GM21825 (cell line): ENCODE results near the gene CDH15.

Experiments used
- ATAC-seq: cut with Tn5 transposase; IDR thresholded peaks from one replicate; pipeline ENCODE4 v1.9.1; 2021; ENCODE audit warnings: mild to moderate bottlenecking, moderate library complexity; ENCODE audit not compliant: unreplicated experiment

CDH15 gene

GRCh38 chr16:89198417-89199240, 27.1 kb downstream of the CDH15 start:
- ATAC-seq = no peak

GRCh38 chr16:89199241-89200123, 27.9 kb downstream of the CDH15 start:
- ATAC-seq = no peak

GRCh38 chr16:89200124-89200849, 28.7 kb downstream of the CDH15 start, which contains the start of gene SLC22A31:
SLC22A31 (minus strand) TSS chr16:89200537; CDS start chr16:89200501, 36 bp downstream.
- ATAC-seq = no peak

GRCh38 chr16:89200850-89201411, 29.4 kb downstream of the CDH15 start:
- ATAC-seq = no peak

GRCh38 chr16:89201439-89202377, 30.2 kb downstream of the CDH15 start:
- no peak for ATAC-seq

- ATAC-seq = no peak
Observed at GRCh38 chr16:89202422-89203215, 31.1 kb downstream of the CDH15 start.

- no peak for ATAC-seq
Observed at GRCh38 chr16:89207993-89208392, 36.4 kb downstream of the CDH15 start.

- no peak for ATAC-seq
Observed at GRCh38 chr16:89209522-89210044, 38.0 kb downstream of the CDH15 start.

- ATAC-seq = no peak
Observed at GRCh38 chr16:89210165-89210903, 38.8 kb downstream of the CDH15 start.

- no peak for ATAC-seq
Observed at GRCh38 chr16:89210904-89211515, 39.5 kb downstream of the CDH15 start.

- no peak for ATAC-seq
Observed at GRCh38 chr16:89216315-89217137, 45.0 kb downstream of the CDH15 start.

- ATAC-seq = no peak
Observed at GRCh38 chr16:89217138-89217387, 45.5 kb downstream of the CDH15 start.

- ATAC-seq = peak; percentile 62
Observed at GRCh38 chr16:89217388-89218191, 46.0 kb downstream of the CDH15 start, which contains the start of gene ZNF778. ZNF778 (plus strand) TSS chr16:89217703; CDS start chr16:89221128, 3,425 bp downstream.

- ATAC-seq = no peak
Observed at GRCh38 chr16:89219365-89219764, 47.8 kb downstream of the CDH15 start.

GRCh38 chr16:89221604-89222003, 50.1 kb downstream of the CDH15 start:
- ATAC-seq = no peak

- no peak for ATAC-seq
Observed at GRCh38 chr16:89222931-89223330, 51.4 kb downstream of the CDH15 start.
